BJ (cell line): ENCODE measurements around the gene SPEM1. TPM values are rescaled to one million over a fixed set of nuclear protein-coding genes. Genes with fewer than 3 reads are reported as not detected.

Source experiments
- CTCF ChIA-PET: fragments of 350-600 bp; formaldehyde crosslinking; extraction: SDS; loops from one replicate; lab custom pipeline; 2021; ENCODE audit warnings: antibody characterized with exemption, inconsistent platforms; lab: Yijun Ruan, JAX
- POLR2A ChIA-PET: fragments of 300-600 bp; sonication (Branson Sonifier 250); formaldehyde crosslinking; extraction: SDS; loops from one replicate; lab custom pipeline; 2021; ENCODE audit warnings: antibody characterized with exemption; lab: Charles Lee
- DNase-seq: peaks from one replicate; pipeline ENCODE4 v3.0.0-alpha.2; 2011; ENCODE audit warnings: low read depth
- H3K27me3 ChIP-seq: 2 replicates; pipeline ENCODE4 v1.6.0; 2011; ENCODE audit warnings: low read length; ENCODE audit not compliant: control insufficient read depth, insufficient read depth
- H3K36me3 ChIP-seq: 2 replicates; pipeline ENCODE4 v1.5.1; 2011; ENCODE audit warnings: low read length; ENCODE audit not compliant: control insufficient read depth, insufficient read depth
- H3K4me3 ChIP-seq: 2 replicates; pipeline ENCODE4 v1.5.1; 2011; ENCODE audit warnings: low read depth, mild to moderate bottlenecking, control low read depth, low read length
- CTCF ChIP-seq: IDR thresholded peaks from 2 replicates; pipeline ENCODE4 v1.5.1; 2011; ENCODE audit warnings: low read depth, mild to moderate bottlenecking, control low read depth, inconsistent platforms, low read length, moderate library complexity; ENCODE audit not compliant: insufficient read depth
- polyA plus RNA-seq: library from polyadenylated mRNA; depleted of rRNA; stranded (reverse); fragments of >200 nt; gene quantifications from 2 replicates; pipeline ENCODE4 v1.2.3, GENCODE V29; 2011

The SPEM1 gene
- polyA plus RNA-seq, 1 experiment = not detected

GRCh38 chr17:7459961-7460545 lies 39.9 kb downstream of the SPEM1 start:
- ChIA-PET CTCF (interaction anchor here (0.9 to 1.3 kb wide), 2 partner anchors 15 to 23 kb away, joined by 4 read pairs; partner anchors contain the start of gene CHRNB1), POLR2A (no interaction called here)
- no peak for DNase-seq
- Histone ChIP-seq H3K36me3 (peaks cover 26% of the 10 kb centered on the region), H3K4me3 (no peak overlapping the region), H3K27me3 (no peaks in the 10 kb centered on the region)
- no peak for TF ChIP-seq CTCF

GRCh38 chr17:7460850-7461660 lies 40.9 kb downstream of the SPEM1 start:
- no peak for DNase-seq
- CTCF ChIA-PET = interaction anchor here (0.8 to 1.3 kb wide), 3 partner anchors 16 to 33 kb away, joined by 3 to 6 read pairs (median 4); partner anchors contain the start of gene CHRNB1
- POLR2A ChIA-PET = no interaction called here

GRCh38 chr17:7462474-7463371 lies 42.6 kb downstream of the SPEM1 start:
- ChIA-PET CTCF (interaction anchor here (0.9 to 1.2 kb wide), 2 partner anchors 51 to 98 kb away, joined by 3 read pairs; no protein-coding TSS in a partner anchor), POLR2A (no interaction called here)
- Histone ChIP-seq H3K27me3 (no peaks in the 10 kb centered on the region), H3K4me3 (no peak overlapping the region), H3K36me3 (peaks cover 41% of the 10 kb centered on the region)
- TF ChIP-seq CTCF = no peak
- no peak for DNase-seq

More at GRCh38 chr17:7460850-7461660, 40.9 kb downstream of the SPEM1 start:
- peaks cover 31% of the 10 kb centered on the region for H3K36me3 ChIP-seq
- no peak overlapping the region for H3K4me3 ChIP-seq
- TF ChIP-seq CTCF = no peak
- no peaks in the 10 kb centered on the region for H3K27me3 ChIP-seq

- no peak for TF ChIP-seq CTCF
- no peak for DNase-seq
- H3K36me3 ChIP-seq = peaks cover 43% of the 10 kb centered on the region
- H3K27me3 ChIP-seq = no peaks in the 10 kb centered on the region
- H3K4me3 ChIP-seq = no peak overlapping the region
- ChIA-PET CTCF (no interaction called here), POLR2A (no interaction called here)
Measured at GRCh38 chr17:7463372-7463846, 43.3 kb downstream of the SPEM1 start.
